Measurements from ENCODE around the gene ZSCAN20. TPM values are rescaled to one million over a fixed set of nuclear protein-coding genes. Genes with fewer than 3 reads are reported as not detected.
A peak's percentile ranks its signal among the peaks of the same experiment; 100 is the strongest.

Gene ZSCAN20
- total RNA-seq, 1 experiment from 2014 or later, result 9.0 TPM

DNA sequence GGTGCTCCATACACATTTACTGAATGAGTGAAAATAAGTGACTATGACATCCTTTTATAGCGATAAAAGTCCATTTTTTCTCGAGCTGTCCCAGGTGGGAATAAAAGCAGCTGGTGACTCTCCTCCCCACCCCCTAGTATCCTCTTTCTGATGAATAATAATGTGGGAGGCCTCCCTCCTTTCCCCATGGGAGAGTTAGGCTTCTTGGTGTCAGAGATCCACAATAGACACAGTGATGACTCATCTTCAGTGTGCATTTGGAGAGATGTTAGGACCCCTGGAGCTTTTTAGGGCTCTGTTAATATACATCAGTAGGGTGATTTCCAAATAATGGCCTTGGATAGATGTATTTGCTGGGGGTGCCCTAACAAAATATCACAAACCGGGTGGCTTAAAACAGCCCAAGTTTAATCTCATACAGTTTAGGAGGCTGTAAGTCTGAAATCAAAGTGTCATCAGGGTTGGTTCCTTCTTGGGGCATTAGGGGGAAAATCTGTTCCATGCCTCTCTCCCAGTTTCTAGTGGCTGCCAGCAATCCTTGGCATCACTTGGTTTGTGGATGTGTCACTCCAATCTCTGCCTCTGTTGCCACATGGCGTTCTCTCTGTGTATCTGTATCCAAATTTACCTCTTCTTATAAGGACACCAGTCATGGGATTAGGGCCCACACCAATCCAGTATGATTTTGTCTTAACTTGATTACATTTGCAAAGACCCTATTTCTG is 37.2 kb upstream of the ZSCAN20 start:
- RAD21 ChIA-PET (ENCODE audit: low non-redundant PET in 1 of 2, low total read pairs in 2 of 2, uncharacterized antibody in 2 of 2, unreplicated experiment in 2 of 2), result no interaction called here
- ATAC-seq (no peak), DNase-seq (ENCODE audit: low read depth, low spot score) (no peak)

DNA sequence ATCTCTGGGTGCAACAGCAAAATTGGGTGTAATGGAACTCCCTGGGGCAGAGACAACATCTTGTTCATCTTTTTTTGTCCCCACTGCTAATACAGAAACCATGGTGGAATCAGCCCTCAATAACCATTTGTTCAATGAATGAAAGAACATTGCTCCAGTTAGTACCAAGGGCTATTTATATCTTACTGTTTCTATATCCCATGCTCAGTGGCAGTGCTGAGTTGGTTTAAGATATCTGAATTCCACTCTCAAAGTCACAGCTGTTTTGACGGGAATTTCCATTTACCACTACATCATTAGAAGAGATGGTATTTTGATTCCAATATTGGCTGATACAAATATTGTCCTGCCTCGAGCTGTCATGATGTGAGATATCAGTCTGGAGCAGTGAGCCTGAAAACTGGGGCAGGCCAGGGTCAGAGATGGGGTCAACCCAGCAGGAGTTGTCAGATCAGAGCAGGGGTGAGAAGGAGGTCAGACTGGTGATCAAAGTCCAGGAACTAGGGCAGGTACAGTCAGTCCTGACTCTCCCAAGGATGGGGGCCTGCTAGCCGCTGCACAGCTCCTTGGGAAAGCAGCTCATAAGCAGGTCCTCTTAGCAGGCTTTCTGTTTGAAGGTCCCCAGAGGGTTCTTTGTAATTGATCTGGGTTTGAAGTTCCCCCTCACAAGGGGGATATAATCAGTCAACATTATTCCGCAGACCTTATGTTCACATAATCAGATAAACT is 35.7 kb upstream of the ZSCAN20 start:
- RAD21 ChIA-PET (ENCODE audit: low non-redundant PET in 1 of 2, low total read pairs in 2 of 2, uncharacterized antibody in 2 of 2, unreplicated experiment in 2 of 2), result no interaction called here
- Histone ChIP-seq H3K27me3 (ENCODE audit: insufficient read depth, low read length) (no peaks in the 10 kb centered on the region), H3K4me1 (ENCODE audit: control insufficient read depth in 1 of 2, insufficient read depth in 2 of 2, low read length in 2 of 2) (peaks cover 79 to 100% of the 10 kb centered on the region in 2 experiments), H3K36me3 (ENCODE audit: control insufficient read depth in 1 of 2, insufficient read depth in 2 of 2, low read length in 2 of 2) (no peaks in the 10 kb centered on the region), H2AFZ (ENCODE audit: low read depth, low read length, poor library complexity, severe bottlenecking) (no peak overlapping the region), H3K9me2 (ENCODE audit: insufficient read depth) (no peaks in the 10 kb centered on the region), H3K9ac (ENCODE audit: low read length) (peak overlapping the region; percentile 23), H3K27ac (ENCODE audit: low read depth, low read length) (peak overlapping the region; percentile 54), H3K4me2 (ENCODE audit: low read length) (peak overlapping the region; percentile 59), H3K9me3 (ENCODE audit: control insufficient read depth in 1 of 2, insufficient read depth in 1 of 2, low read depth in 1 of 2, low read length in 2 of 2) (no peaks in the 10 kb centered on the region), H3K4me3 (replicated peaks in 1 of 2; ENCODE audit: low read depth in 1 of 2, low read length in 2 of 2) (peak overlapping the region in 1 of 2 experiments; percentile 15; a peak in 2 of 4 replicates), H3K79me2 (ENCODE audit: insufficient read depth, low read length) (no peaks in the 10 kb centered on the region), H4K20me1 (ENCODE audit: insufficient read depth) (no peaks in the 10 kb centered on the region)
- no TSS peak for BruUV-seq (replicated peaks)
- DNase-seq (ENCODE audit: low read depth, low spot score) (peak; percentile 63), ATAC-seq (peak; percentile 66)
- intact Hi-C loops (cut with micrococcal nuclease), result no loop called here
- CTCF ChIA-PET, result interaction anchor here (1.3 kb wide), 1 partner anchor 19 kb away, joined by 4 read pairs; no protein-coding TSS in a partner anchor
- no peak for TF ChIP-seq ZNF274 (IDR thresholded peaks at IDR 0.05; ENCODE audit: low read depth, low read length)
- TF ChIP-seq CBX3 (IDR thresholded peaks at IDR 0.05; ENCODE audit: low read depth), result no peak
- TF ChIP-seq SP1 (IDR thresholded peaks at IDR 0.05; ENCODE audit: low read depth), result no peak
- TF ChIP-seq POLR2A (IDR thresholded peaks at IDR 0.05; ENCODE audit: borderline replicate concordance, extremely low read depth, insufficient read depth, insufficient read length), result no peak
- peak; percentile 8 for TF ChIP-seq YY1 (IDR thresholded peaks at IDR 0.05; ENCODE audit: extremely low read depth, insufficient replicate concordance, low read depth, low read length)
- no peak for TF ChIP-seq RAD21 (IDR thresholded peaks at IDR 0.05; ENCODE audit: low read depth)
- TF ChIP-seq TCF7L2 (IDR thresholded peaks at IDR 0.05; ENCODE audit: borderline replicate concordance, extremely low read depth, insufficient read depth, insufficient read length), result peak; percentile 100
- no peak for TF ChIP-seq FOSL1 (IDR thresholded peaks at IDR 0.05; ENCODE audit: low read depth)
- no peak for TF ChIP-seq SRF (IDR thresholded peaks at IDR 0.05; ENCODE audit: low read depth)
- TF ChIP-seq, protein P1, sequence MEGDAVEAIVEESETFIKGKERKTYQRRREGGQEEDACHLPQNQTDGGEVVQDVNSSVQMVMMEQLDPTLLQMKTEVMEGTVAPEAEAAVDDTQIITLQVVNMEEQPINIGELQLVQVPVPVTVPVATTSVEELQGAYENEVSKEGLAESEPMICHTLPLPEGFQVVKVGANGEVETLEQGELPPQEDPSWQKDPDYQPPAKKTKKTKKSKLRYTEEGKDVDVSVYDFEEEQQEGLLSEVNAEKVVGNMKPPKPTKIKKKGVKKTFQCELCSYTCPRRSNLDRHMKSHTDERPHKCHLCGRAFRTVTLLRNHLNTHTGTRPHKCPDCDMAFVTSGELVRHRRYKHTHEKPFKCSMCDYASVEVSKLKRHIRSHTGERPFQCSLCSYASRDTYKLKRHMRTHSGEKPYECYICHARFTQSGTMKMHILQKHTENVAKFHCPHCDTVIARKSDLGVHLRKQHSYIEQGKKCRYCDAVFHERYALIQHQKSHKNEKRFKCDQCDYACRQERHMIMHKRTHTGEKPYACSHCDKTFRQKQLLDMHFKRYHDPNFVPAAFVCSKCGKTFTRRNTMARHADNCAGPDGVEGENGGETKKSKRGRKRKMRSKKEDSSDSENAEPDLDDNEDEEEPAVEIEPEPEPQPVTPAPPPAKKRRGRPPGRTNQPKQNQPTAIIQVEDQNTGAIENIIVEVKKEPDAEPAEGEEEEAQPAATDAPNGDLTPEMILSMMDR (IDR thresholded peaks at IDR 0.05 in 2 of 3, conservative IDR thresholded peaks at IDR 0.05 in 1 of 3; ENCODE audit: borderline replicate concordance in 1 of 3, insufficient read depth in 1 of 3, low read depth in 2 of 3, low read length in 2 of 3), result no peak
- peak; percentile 55; the same call in 1 of the 2 replicates for TF ChIP-seq POLR2AphosphoS5 (IDR thresholded peaks at IDR 0.05; ENCODE audit: low read depth, low read length)
- no peak for TF ChIP-seq ZFX (IDR thresholded peaks at IDR 0.05)
- no peak for TF ChIP-seq SIN3A (IDR thresholded peaks at IDR 0.05; ENCODE audit: low read depth)
- POLR2A ChIA-PET, result interaction anchor here (0.9 kb wide), 1 partner anchor 43 kb away, joined by 5 read pairs; no protein-coding TSS in a partner anchor

More for the DNA sequence above, 37.2 kb upstream of the ZSCAN20 start:
- Histone ChIP-seq H3K27ac (ENCODE audit: low read depth, low read length) (peak overlapping the region; percentile 84), H3K36me3 (ENCODE audit: control insufficient read depth in 1 of 2, insufficient read depth in 2 of 2, low read length in 2 of 2) (no peaks in the 10 kb centered on the region), H3K27me3 (ENCODE audit: insufficient read depth, low read length) (no peaks in the 10 kb centered on the region), H3K4me1 (ENCODE audit: control insufficient read depth in 1 of 2, insufficient read depth in 2 of 2, low read length in 2 of 2) (peaks cover 75 to 92% of the 10 kb centered on the region in 2 experiments), H3K9ac (ENCODE audit: low read length) (peak overlapping the region; percentile 30; the same call in 1 of the 2 replicates), H3K9me2 (ENCODE audit: insufficient read depth) (no peaks in the 10 kb centered on the region), H3K4me3 (replicated peaks in 1 of 2; ENCODE audit: low read depth in 1 of 2, low read length in 2 of 2) (0 out of 4 replicates have a peak overlapping the region, but pooled peaks of 1 of the 2 experiments have one; percentile 7), H2AFZ (ENCODE audit: low read depth, low read length, poor library complexity, severe bottlenecking) (no peak overlapping the region), H3K79me2 (ENCODE audit: insufficient read depth, low read length) (peaks cover 2% of the 10 kb centered on the region; the same call in 1 of the 2 replicates), H3K9me3 (ENCODE audit: control insufficient read depth in 1 of 2, insufficient read depth in 1 of 2, low read depth in 1 of 2, low read length in 2 of 2) (no peaks in the 10 kb centered on the region), H4K20me1 (ENCODE audit: insufficient read depth) (no peaks in the 10 kb centered on the region), H3K4me2 (ENCODE audit: low read length) (peak overlapping the region; percentile 59)
- no TSS peak for BruUV-seq (replicated peaks)
- intact Hi-C loops (cut with micrococcal nuclease), result no loop called here
- ChIA-PET CTCF (interaction anchor here (1.2 kb wide), 1 partner anchor 21 kb away, joined by 3 read pairs; no protein-coding TSS in a partner anchor), POLR2A (no interaction called here)
- TF ChIP-seq, protein P2, sequence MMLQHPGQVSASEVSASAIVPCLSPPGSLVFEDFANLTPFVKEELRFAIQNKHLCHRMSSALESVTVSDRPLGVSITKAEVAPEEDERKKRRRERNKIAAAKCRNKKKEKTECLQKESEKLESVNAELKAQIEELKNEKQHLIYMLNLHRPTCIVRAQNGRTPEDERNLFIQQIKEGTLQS (IDR thresholded peaks at IDR 0.05), result no peak
- TF ChIP-seq FOSL1 (IDR thresholded peaks at IDR 0.05; ENCODE audit: low read depth), result no peak
- TF ChIP-seq POLR2A (IDR thresholded peaks at IDR 0.05; ENCODE audit: borderline replicate concordance, extremely low read depth, insufficient read depth, insufficient read length), result peak; percentile 30
- no peak for TF ChIP-seq RAD21 (IDR thresholded peaks at IDR 0.05; ENCODE audit: low read depth)
- TF ChIP-seq SIN3A (IDR thresholded peaks at IDR 0.05; ENCODE audit: low read depth), result no peak
- TF ChIP-seq TCF7L2 (IDR thresholded peaks at IDR 0.05; ENCODE audit: borderline replicate concordance, extremely low read depth, insufficient read depth, insufficient read length), result no peak
- TF ChIP-seq YY1 (IDR thresholded peaks at IDR 0.05; ENCODE audit: extremely low read depth, insufficient replicate concordance, low read depth, low read length), result no peak

Measured in HCT116 (cell line).